Neural cell (in vitro differentiated cells): ENCODE measurements around the gene TUBA4B.

Experiments used
- EP300 ChIP-seq: fragments of 450-650 bp; conservative IDR thresholded peaks from 2 replicates; pipeline ENCODE4 v1.6.1; 2014; ENCODE audit warnings: antibody characterized with exemption, mild to moderate bottlenecking, moderate library complexity; ENCODE audit not compliant: poor library complexity, severe bottlenecking
- EZH2 ChIP-seq: fragments of 200-600, 300-800 bp; shearing (Covaris generic), sonication (generic); IDR thresholded peaks from 2 replicates; pipeline ENCODE4 v1.6.1; 2014; ENCODE audit warnings: antibody characterized with exemption, low read length, borderline replicate concordance, mild to moderate bottlenecking; ENCODE audit not compliant: insufficient read depth, poor library complexity, severe bottlenecking
- MXI1 ChIP-seq: fragments of 450-650 bp; conservative IDR thresholded peaks from 2 replicates; pipeline ENCODE4 v1.6.1; 2014; ENCODE audit warnings: antibody characterized with exemption, mild to moderate bottlenecking; ENCODE audit not compliant: poor library complexity, severe bottlenecking
- POLR2AphosphoS5 ChIP-seq: IDR thresholded peaks from 2 replicates; pipeline ENCODE4 v1.6.1; 2012
- RAD21 ChIP-seq: fragments of 450-650 bp; conservative IDR thresholded peaks from 2 replicates; pipeline ENCODE4 v1.6.1; 2014; ENCODE audit warnings: antibody characterized with exemption, mild to moderate bottlenecking, moderate library complexity
- TAF1 ChIP-seq: IDR thresholded peaks from 2 replicates; pipeline ENCODE4 v1.6.1; 2012; ENCODE audit warnings: low read depth
- TF ChIP-seq, protein P1 (sequence below): fragments of 450-650 bp; IDR thresholded peaks from 2 replicates; pipeline ENCODE4 v1.5.1; 2014; ENCODE audit warnings: antibody characterized with exemption, mild to moderate bottlenecking, moderate library complexity; ENCODE audit not compliant: poor library complexity, severe bottlenecking
- TF ChIP-seq, protein P2 (sequence below): IDR thresholded peaks from 2 replicates; pipeline ENCODE4 v1.6.1; 2012; ENCODE audit warnings: borderline replicate concordance

DNA sequence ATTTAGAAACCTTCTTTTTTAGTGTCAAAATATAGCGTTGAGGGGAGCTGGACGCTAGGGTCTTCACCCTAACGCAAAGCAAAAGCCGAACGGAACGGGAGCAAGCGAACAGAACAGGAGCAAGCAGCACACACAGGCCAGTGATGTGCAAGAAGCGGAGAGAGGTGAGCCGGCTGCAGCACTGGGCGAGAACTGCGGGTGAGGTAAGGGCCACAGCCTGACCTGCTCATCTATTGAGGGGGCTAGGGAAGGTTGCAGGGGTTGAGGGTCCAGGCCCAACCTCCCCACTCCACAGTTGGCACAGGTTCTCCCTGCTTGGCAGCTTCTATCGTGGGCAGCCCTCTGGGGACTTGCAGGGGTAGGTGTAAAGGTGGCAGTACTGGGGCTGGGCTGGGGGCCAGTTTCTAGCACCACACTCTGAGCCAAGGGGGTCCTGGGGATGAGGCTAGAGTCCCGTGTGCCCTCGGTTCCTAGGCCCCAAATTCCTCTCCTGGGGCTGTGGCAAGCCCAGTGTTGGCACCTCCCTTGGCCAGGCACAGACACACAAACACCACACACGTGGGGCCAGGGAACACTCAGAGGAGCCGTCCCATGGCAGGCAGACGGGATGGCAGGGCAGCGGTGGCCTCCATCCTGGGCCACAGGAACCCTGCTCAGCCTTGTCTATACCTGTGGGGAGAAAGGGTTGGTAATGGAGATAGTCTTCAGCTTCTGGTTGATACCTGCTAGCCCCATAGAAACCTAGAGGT lies 33.1 kb upstream of the TUBA4B start:
- TF ChIP-seq, protein P1, sequence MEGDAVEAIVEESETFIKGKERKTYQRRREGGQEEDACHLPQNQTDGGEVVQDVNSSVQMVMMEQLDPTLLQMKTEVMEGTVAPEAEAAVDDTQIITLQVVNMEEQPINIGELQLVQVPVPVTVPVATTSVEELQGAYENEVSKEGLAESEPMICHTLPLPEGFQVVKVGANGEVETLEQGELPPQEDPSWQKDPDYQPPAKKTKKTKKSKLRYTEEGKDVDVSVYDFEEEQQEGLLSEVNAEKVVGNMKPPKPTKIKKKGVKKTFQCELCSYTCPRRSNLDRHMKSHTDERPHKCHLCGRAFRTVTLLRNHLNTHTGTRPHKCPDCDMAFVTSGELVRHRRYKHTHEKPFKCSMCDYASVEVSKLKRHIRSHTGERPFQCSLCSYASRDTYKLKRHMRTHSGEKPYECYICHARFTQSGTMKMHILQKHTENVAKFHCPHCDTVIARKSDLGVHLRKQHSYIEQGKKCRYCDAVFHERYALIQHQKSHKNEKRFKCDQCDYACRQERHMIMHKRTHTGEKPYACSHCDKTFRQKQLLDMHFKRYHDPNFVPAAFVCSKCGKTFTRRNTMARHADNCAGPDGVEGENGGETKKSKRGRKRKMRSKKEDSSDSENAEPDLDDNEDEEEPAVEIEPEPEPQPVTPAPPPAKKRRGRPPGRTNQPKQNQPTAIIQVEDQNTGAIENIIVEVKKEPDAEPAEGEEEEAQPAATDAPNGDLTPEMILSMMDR = no peak
- TF ChIP-seq EP300 = no peak
- TF ChIP-seq EZH2 = no peak
- no peak for TF ChIP-seq RAD21
- no peak for TF ChIP-seq TAF1
- TF ChIP-seq, protein P2, sequence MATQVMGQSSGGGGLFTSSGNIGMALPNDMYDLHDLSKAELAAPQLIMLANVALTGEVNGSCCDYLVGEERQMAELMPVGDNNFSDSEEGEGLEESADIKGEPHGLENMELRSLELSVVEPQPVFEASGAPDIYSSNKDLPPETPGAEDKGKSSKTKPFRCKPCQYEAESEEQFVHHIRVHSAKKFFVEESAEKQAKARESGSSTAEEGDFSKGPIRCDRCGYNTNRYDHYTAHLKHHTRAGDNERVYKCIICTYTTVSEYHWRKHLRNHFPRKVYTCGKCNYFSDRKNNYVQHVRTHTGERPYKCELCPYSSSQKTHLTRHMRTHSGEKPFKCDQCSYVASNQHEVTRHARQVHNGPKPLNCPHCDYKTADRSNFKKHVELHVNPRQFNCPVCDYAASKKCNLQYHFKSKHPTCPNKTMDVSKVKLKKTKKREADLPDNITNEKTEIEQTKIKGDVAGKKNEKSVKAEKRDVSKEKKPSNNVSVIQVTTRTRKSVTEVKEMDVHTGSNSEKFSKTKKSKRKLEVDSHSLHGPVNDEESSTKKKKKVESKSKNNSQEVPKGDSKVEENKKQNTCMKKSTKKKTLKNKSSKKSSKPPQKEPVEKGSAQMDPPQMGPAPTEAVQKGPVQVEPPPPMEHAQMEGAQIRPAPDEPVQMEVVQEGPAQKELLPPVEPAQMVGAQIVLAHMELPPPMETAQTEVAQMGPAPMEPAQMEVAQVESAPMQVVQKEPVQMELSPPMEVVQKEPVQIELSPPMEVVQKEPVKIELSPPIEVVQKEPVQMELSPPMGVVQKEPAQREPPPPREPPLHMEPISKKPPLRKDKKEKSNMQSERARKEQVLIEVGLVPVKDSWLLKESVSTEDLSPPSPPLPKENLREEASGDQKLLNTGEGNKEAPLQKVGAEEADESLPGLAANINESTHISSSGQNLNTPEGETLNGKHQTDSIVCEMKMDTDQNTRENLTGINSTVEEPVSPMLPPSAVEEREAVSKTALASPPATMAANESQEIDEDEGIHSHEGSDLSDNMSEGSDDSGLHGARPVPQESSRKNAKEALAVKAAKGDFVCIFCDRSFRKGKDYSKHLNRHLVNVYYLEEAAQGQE = no peak
- no peak for TF ChIP-seq MXI1
- no peak for TF ChIP-seq POLR2AphosphoS5
